ENCODE results near the gene RBM44. TPM values are rescaled to one million over a fixed set of nuclear protein-coding genes. Genes with fewer than 3 reads are reported as not detected.

The RBM44 gene
- total RNA-seq, 1 donor = 0.43 TPM

DNA sequence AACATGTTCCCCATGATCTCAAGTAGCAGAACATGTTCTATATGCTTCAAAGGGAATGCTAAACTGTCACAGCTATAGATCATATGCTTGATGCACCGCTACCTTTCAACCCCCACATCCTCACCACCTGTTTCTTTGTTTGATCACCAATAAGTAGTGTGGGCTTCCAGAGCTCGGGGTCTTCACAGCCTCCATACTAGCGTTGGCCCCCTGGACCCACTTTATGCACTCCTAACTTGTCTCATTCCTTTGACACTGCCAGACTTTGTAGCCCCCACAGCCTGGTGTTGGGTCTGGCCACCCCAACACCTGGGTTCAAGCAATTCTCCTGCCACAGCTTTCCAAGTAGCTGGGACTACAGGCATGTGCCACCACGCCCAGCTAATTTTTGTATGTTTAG is 11.6 kb upstream of the RBM44 start:
- TF ChIP-seq CTCF (IDR thresholded peaks at IDR 0.05; ENCODE audit: insufficient read depth, low read depth, low read length) = no peak
- no peak for DNase-seq (ENCODE audit: low read depth)

GRCh38 chr2:237790353-237790752 is 8.2 kb upstream of the RBM44 start:
- H3K4me3 ChIP-seq (ENCODE audit: low read depth, low read length) = no peak overlapping the region
- DNase-seq (ENCODE audit: low read depth) = peak; percentile 39
- TF ChIP-seq CTCF (IDR thresholded peaks at IDR 0.05; ENCODE audit: insufficient read depth, low read depth, low read length) = no peak

More for the DNA sequence above, 11.6 kb upstream of the RBM44 start:
- H3K4me3 ChIP-seq (ENCODE audit: low read depth, low read length) = no peak overlapping the region

GRCh38 chr2:237791977-237792727 is 6.4 kb upstream of the RBM44 start:
- peak; percentile 51 for TF ChIP-seq CTCF (IDR thresholded peaks at IDR 0.05; ENCODE audit: insufficient read depth, low read depth, low read length)
- no peak overlapping the region for H3K4me3 ChIP-seq (ENCODE audit: low read depth, low read length)
- peak; percentile 22 for DNase-seq (ENCODE audit: low read depth)

- no peak for TF ChIP-seq CTCF (IDR thresholded peaks at IDR 0.05; ENCODE audit: insufficient read depth, low read depth, low read length)
- no peak for DNase-seq (ENCODE audit: low read depth)
- no peak overlapping the region for H3K4me3 ChIP-seq (ENCODE audit: low read depth, low read length)
Observed at GRCh38 chr2:237797253-237797652, 1.3 kb upstream of the RBM44 start.

DNA sequence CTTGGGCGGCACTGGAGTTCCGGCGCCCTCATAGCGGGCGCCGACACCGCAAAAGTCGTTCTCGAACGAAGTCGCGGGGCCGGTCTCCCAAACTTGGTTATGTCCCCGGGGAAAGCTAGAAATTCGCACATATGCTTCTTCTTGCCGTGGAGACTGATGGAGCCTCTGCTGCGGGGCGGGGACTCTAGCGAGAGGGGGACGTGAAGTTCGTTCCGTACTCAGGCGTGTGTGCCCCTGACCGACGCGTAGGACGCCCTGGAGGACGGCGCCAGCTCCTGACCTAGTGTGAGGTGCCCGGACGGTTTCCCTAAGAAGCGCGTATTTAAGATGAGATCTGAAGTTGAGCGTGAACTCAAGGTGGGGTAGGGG is 465 bp downstream of the RBM44 start:
- TF ChIP-seq CTCF (IDR thresholded peaks at IDR 0.05; ENCODE audit: insufficient read depth, low read depth, low read length) = no peak
- no peak overlapping the region for H3K4me3 ChIP-seq (ENCODE audit: low read depth, low read length)
- no peak for DNase-seq (ENCODE audit: low read depth)

DNA sequence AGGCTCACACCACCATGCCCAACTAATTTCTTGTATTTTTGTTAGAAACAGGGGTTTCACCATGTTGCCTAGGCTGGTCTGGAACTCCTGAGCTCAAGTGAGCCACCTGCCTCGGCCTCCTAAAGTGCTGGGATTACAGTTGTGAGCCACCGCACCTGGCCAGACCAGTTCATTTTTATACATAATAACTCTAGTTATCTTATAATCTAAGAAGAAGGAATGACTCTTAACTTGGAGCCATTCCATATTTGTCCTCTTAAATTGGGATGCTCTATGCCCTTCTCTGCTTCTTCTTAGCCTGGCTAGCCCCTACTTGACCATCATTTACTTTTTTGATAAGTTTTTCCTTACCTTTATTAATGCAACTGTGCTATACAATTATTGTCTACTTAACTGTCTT is 2.9 kb downstream of the RBM44 start:
- H3K4me3 ChIP-seq (ENCODE audit: low read depth, low read length) = no peak overlapping the region
- TF ChIP-seq CTCF (IDR thresholded peaks at IDR 0.05; ENCODE audit: insufficient read depth, low read depth, low read length) = no peak
- DNase-seq (ENCODE audit: low read depth) = no peak

DNA sequence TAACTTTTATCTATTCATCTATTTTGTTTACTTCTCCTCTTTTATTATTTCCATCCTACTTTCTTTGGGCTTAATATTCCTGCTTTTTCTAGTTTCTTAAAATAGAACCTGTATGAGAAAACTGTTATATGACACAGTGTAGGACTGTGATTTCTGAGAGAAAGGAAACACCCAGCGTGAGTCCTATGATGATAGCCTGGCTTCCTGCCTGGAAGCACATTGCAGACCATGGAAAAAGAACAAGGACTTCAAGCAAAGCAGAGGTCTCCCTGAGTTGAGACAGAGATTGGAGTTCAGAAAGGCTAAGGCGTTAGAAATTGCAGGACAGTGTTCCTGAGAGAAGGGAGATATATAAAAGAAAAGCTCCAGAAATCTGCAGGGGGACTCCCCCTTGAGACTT is 7.8 kb downstream of the RBM44 start:
- TF ChIP-seq CTCF (IDR thresholded peaks at IDR 0.05; ENCODE audit: insufficient read depth, low read depth, low read length) = no peak
- peak; percentile 38 for DNase-seq (ENCODE audit: low read depth)
- H3K4me3 ChIP-seq (ENCODE audit: low read depth, low read length) = no peak overlapping the region

Data from fibroblast of villous mesenchyme (primary cell).